ENCODE measurements around the gene TLE3. TPM values are rescaled to one million over a fixed set of nuclear protein-coding genes. Genes with fewer than 3 reads are reported as not detected.

TLE3 gene
- total RNA-seq, 2 experiments from 2014 or later = 48.8 to 53.5 TPM

DNA sequence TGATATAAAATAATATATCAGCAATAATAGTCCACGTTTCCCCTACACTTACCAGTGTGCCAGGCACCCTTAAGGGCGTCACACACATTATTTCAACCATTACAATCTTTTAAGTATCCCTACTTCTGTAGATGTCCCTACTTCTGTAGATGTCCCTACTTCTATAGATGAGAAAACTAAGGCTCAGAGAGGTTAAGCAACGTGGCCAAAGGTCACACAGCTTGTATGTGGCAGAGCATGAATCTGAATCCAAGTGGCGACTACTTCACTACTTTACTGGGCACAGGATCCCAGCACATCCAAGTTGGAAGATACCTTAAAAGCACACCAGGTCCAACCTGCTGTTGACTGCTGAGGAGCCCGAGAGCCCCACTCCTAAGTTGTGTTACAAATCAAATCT, 77.5 kb downstream of the TLE3 start:
- Mint-ChIP-seq H3K36me3 (peaks cover 4% of the 10 kb centered on the region), H3K9me3 (ENCODE audit: low read depth) (no peaks in the 10 kb centered on the region), H3K4me3 (no peak overlapping the region), H3K4me1 (peaks cover 21% of the 10 kb centered on the region), H3K27ac (no peak overlapping the region), H3K27me3 (peaks cover 30% of the 10 kb centered on the region)
- CTCF ChIA-PET = no interaction called here
- DNase-seq (no peak), ATAC-seq (no peak)

DNA sequence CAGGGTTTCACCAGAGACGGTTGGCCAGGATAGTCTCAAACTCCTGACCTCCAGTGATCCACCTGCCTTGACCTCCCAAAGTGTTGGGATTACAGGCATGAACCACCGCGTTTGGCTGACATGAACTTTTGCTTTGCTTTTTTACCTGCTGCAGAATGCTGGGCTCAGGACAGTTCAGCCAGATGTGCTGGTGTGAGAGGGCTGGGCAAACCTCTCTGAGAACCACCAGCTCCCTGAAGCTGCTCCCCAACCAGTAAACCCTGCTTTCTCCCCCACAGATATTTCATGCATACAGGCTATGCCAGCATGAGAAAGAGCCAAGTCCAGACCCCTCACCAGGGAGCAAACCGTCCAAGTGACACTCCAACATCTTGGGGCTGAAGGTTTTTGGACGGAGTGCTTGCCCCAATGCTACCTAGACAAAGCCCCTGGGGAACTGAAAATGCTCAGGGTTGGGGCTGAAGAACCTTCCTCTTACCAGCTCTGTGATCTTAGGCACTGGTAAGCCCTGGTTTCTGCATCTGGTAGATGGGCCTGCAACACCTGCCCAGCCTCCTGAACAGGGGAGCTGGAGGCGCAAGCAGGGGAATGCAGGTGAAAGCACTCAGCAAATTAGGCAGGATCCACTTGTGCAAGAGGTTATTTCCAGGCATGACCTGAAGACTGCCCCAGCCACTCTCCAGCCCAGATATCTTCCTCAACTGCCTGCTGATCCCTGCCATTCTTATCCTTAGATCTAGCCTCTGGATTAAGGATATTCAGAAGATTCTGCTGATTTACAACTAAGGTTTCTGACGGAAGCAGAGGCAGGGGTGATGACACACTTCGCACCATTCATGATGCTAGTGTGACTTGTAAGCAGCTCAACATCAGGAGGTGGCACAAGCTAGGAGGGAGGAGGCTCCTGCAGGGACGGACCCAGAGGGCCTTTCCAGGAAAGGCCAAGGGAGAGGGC, 78.8 kb downstream of the TLE3 start:
- Mint-ChIP-seq H3K27ac (no peak overlapping the region), H3K4me3 (no peak overlapping the region), H3K4me1 (peaks cover 19% of the 10 kb centered on the region), H3K9me3 (ENCODE audit: low read depth) (no peaks in the 10 kb centered on the region), H3K27me3 (peaks cover 25% of the 10 kb centered on the region), H3K36me3 (peaks cover 4% of the 10 kb centered on the region)
- CTCF ChIA-PET = no interaction called here
- ATAC-seq = no peak
- DNase-seq = no peak

DNA sequence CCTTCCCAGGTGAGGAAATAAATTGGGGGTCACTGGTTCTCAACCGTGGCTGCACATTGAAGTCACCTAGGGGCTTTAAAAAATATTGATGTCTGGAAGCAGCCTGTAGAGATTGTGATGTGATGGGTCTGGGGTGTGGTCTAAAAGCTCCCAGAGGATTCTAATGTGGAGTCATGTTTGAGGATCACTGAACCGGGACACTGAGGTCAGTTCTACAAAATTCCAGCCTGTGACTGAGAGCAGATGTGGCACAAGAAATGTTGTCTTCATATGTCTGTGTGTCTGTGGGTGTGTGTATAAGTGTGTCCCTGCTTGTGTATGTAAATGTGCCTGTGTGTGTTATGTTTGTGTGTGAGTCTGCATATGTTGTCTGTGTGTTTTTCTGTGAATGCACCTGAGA, 79.9 kb downstream of the TLE3 start:
- Mint-ChIP-seq H3K27me3 (peaks cover 30% of the 10 kb centered on the region), H3K27ac (no peak overlapping the region), H3K4me1 (peaks cover 8% of the 10 kb centered on the region), H3K36me3 (peaks cover 4% of the 10 kb centered on the region), H3K9me3 (ENCODE audit: low read depth) (no peaks in the 10 kb centered on the region), H3K4me3 (no peak overlapping the region)
- ATAC-seq (no peak), DNase-seq (no peak)
- CTCF ChIA-PET = no interaction called here

DNA sequence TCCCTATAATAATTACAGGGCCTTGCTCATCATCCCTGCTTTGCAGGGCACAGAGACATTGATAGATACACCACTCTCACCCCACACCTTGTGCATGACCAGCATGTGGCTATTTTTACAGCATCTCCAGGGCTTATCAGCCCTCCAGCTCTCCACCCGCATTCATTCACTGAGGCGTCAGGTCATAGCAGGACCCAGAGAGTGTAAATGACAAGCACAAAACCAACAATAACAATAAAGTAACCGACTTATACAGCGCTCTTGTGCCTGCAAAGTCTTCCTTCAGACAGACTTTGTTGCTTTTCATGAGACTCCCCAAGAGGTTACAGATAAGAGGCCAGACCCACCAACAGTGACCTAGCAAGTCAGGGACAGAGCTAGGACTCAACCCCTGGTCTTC, 80.7 kb downstream of the TLE3 start:
- CTCF ChIA-PET = no interaction called here
- no peak overlapping the region for H3K27ac Mint-ChIP-seq
- no peaks in the 10 kb centered on the region for H3K9me3 Mint-ChIP-seq (ENCODE audit: low read depth)
- ATAC-seq (no peak), DNase-seq (no peak)
- no peak overlapping the region for H3K4me3 Mint-ChIP-seq
- peaks cover 3% of the 10 kb centered on the region for H3K4me1 Mint-ChIP-seq
- peaks cover 27% of the 10 kb centered on the region for H3K27me3 Mint-ChIP-seq
- H3K36me3 Mint-ChIP-seq = peaks cover under 1% of the 10 kb centered on the region

DNA sequence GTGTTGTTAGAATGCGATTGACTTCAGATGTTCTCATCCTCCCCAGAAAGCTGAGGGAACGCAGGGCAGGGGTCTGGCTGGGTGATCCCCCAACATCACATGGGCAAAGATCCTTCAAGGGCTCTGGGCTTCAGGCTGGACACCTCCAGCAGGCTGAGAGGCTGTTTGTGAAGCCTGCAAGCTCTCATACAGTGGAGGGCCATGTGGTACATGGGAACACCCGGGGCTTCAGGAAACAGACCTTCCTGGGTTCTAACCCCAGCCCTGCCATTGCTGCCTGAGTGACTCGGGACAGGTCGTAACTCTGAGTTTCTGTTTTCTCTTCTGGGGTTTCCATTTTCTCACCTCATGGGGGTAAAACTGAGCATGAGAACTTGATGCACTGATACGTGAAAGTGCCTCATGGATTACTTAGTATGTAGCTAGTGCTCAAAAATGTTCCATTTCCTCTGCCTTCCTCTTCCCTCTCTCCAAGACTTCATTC, 81.2 kb downstream of the TLE3 start:
- Mint-ChIP-seq H3K27me3 (peaks cover 25% of the 10 kb centered on the region), H3K27ac (no peak overlapping the region), H3K9me3 (ENCODE audit: low read depth) (no peaks in the 10 kb centered on the region), H3K4me1 (peaks cover 3% of the 10 kb centered on the region), H3K4me3 (no peak overlapping the region), H3K36me3 (no peaks in the 10 kb centered on the region)
- DNase-seq (no peak), ATAC-seq (no peak)
- CTCF ChIA-PET = no interaction called here

DNA sequence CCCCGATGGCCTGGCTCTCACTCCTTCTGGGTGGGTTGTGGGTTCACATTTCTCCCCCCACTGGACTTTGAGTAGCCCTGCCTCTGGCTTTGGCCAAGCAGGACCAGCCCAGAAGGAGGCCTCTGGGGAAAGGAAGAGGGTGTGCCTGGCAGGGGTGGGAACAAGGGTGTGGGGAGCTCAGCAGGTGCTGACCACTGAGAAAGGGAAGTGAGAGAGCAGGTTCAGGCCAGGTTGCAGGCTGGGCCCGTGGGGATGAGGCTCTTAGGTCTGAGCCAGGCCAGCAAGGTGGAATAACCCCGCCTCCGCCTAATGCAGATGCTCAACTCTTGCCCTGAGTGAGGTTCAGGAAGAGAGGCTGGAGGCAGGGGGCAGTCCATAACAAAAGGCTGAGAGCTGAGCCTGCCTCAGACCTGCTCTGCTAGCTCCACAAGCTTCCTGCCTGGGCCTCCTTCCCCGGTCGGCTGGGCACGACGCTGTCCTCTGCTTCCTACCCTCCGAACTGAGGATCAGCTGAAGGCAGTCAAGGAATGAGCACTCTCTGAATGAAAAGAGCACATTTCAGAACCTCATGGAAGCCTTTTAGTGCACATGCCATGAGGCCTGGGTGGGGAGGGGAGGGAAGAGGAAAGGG, 82.7 kb downstream of the TLE3 start:
- no peak overlapping the region for H3K4me3 Mint-ChIP-seq
- no peak overlapping the region for H3K27ac Mint-ChIP-seq
- H3K9me3 Mint-ChIP-seq (ENCODE audit: low read depth) = no peaks in the 10 kb centered on the region
- ATAC-seq (no peak), DNase-seq (no peak)
- H3K4me1 Mint-ChIP-seq = peaks cover 3% of the 10 kb centered on the region
- CTCF ChIA-PET = no interaction called here
- H3K36me3 Mint-ChIP-seq = no peaks in the 10 kb centered on the region
- peaks cover 22% of the 10 kb centered on the region for H3K27me3 Mint-ChIP-seq

DNA sequence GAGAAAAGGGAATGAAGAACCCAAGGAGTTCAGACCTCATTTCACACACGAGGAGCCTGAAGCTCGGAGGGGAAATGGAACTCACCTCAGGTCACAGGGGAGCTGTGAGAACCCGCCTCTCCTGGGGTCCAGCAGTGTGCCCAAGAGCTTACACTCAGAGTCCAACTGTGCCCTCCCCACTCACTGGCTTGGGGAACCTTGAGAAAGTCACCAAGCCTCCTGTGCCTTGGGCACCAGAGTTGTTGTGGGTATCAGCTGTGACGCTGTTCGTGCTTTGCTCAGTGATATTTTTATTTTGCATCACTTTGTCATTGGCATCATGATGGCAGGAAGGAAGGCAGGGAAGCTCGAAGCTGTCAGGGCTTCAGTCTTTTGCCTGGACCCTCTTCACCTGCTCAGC, 83.4 kb downstream of the TLE3 start:
- Mint-ChIP-seq H3K9me3 (ENCODE audit: low read depth) (no peaks in the 10 kb centered on the region), H3K27ac (no peak overlapping the region), H3K4me3 (no peak overlapping the region), H3K27me3 (peaks cover 20% of the 10 kb centered on the region), H3K4me1 (peaks cover 3% of the 10 kb centered on the region), H3K36me3 (no peaks in the 10 kb centered on the region)
- DNase-seq = no peak
- ATAC-seq = no peak
- CTCF ChIA-PET = no interaction called here

DNA sequence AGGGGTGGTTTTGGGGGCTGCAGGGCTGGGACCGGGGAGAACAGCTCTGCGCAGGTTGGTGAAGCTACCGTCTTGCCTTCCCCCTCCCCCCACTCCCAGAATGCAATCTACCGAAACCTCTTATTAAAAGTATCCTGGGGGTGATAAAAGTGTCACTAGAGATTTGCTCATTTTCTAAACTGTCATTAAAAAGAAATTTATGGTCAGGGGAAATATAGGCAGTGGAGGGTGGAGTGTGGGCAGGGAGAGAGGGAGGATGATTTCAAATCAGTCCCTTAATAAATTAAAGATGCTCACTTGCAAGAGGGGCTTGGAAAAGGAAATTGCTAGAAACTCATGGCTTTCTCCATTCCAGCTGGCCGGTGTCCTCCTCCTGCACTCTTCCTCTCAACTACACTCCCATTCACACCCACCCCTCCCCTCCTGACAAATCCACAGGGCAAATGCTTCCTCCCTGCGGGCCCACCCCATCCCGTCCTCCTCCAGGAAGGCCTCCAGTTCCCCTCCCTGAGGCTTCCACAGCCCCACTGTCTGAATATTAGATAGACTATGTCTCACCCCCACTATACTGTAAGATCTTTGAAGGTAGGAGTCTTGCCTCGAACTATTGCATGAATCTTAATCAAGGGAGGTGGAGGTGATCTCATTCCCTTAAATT, 83.9 kb downstream of the TLE3 start:
- H3K4me3 Mint-ChIP-seq = no peak overlapping the region
- CTCF ChIA-PET = no interaction called here
- peaks cover 3% of the 10 kb centered on the region for H3K4me1 Mint-ChIP-seq
- DNase-seq (no peak), ATAC-seq (no peak)
- H3K36me3 Mint-ChIP-seq = no peaks in the 10 kb centered on the region
- H3K9me3 Mint-ChIP-seq (ENCODE audit: low read depth) = no peaks in the 10 kb centered on the region
- no peak overlapping the region for H3K27ac Mint-ChIP-seq
- peaks cover 18% of the 10 kb centered on the region for H3K27me3 Mint-ChIP-seq

DNA sequence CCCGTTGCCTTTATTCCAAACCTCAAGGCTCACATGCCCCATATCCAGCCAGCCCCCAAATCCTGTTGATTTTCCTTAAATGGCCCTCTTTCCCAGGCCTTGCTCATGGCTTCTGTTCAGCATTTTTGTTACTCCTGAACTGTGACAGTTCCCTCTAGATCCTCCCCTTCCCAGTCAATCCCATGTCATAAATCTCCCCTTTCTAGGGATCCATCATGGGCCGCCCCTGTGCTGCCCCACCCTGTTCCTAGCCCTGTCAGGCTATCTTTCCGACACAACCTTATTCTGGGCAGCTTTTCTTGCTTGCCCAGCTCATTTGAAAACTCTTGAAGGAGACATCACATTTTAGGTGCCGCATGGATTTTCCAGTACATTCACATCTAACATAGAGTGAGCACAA, 84.8 kb downstream of the TLE3 start:
- no peak for ATAC-seq
- Mint-ChIP-seq H3K27ac (no peak overlapping the region), H3K36me3 (no peaks in the 10 kb centered on the region)

DNA sequence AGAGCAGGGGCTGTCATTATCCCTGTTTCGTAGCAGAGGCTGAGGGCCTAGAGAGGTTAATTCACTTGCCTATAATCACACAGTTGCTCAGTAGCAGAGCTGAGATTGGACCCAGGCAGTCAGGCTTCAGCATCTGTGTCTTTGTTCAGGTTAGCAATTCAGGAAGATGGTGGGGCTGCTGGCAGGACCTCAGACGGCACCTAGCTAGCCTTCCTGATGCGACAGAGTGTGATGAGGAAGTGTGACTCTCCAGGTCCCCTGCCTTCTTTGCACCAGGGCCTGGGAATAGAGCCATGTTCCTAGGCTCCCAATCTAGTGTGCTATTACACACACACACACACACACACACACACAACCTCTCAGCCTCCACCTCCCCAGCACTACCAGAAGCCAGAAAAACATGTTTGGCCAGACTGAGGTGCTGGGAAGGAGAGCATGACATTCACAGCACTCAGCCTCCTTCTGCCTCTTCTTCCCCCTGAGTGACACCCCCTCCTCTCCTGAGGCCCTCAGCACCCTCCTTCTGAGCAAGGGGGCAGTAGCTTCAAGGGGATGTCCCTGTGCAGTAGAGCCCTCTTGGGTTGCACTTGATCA, 88.9 kb downstream of the TLE3 start:
- H3K4me3 Mint-ChIP-seq = no peak overlapping the region

More for the DNA sequence above, 84.8 kb downstream of the TLE3 start:
- Mint-ChIP-seq H3K4me3 (no peak overlapping the region), H3K4me1 (peaks cover 3% of the 10 kb centered on the region), H3K27me3 (peaks cover 18% of the 10 kb centered on the region), H3K9me3 (ENCODE audit: low read depth) (no peaks in the 10 kb centered on the region)
- CTCF ChIA-PET = no interaction called here
- no peak for DNase-seq

DNA sequence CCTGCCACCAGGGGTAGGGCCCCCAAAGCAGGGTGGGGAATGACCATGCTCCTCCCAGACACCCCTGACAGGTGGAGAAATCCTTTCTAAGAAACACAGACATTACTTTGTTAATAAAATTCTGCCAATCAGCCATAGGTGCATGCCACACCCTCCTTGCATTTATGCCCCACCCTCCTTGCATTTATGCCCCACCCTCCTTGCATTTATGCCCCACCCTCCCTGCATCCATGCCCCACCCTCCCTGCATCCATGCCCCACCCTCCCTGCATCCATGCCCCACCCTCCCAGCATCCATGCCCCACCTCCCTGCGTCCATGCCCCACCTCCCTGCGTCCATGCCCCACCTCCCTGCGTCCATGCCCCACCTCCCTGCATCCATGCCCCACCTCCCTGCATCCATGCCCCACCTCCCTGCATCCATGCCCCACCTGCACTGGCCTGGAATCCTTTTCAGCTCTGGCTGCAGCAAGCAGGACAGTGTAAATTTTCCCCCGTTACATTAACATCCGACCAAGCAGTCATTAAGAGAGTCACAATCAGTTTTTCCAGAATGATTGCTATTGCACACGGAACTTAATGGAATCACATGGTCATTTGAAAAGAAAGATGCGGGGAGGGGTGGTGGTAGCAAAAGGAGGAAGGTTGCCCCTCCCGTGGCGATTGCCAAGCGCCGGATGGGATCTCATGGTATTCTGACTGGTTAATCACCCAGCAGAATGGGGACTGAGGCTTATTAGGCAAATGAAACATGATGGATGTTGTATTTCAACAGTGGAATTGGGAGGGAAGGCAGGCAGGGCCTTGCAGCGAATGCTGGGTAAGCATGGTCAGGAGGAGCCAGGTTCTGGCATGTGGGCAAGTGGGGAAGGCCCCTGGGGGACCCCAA, 91.2 kb downstream of the TLE3 start:
- Mint-ChIP-seq H3K27me3 (peaks cover 7% of the 10 kb centered on the region), H3K36me3 (peaks cover 4% of the 10 kb centered on the region), H3K4me1 (no peaks in the 10 kb centered on the region), H3K9me3 (ENCODE audit: low read depth) (peaks cover 3% of the 10 kb centered on the region), H3K27ac (no peak overlapping the region), H3K4me3 (no peak overlapping the region)
- CTCF ChIA-PET = no interaction called here
- DNase-seq (no peak), ATAC-seq (no peak)

More for the DNA sequence above, 88.9 kb downstream of the TLE3 start:
- Mint-ChIP-seq H3K27me3 (peaks cover 12% of the 10 kb centered on the region), H3K9me3 (ENCODE audit: low read depth) (no peaks in the 10 kb centered on the region), H3K36me3 (no peaks in the 10 kb centered on the region), H3K4me1 (no peaks in the 10 kb centered on the region), H3K27ac (no peak overlapping the region)
- ATAC-seq (no peak), DNase-seq (no peak)
- CTCF ChIA-PET = no interaction called here

DNA sequence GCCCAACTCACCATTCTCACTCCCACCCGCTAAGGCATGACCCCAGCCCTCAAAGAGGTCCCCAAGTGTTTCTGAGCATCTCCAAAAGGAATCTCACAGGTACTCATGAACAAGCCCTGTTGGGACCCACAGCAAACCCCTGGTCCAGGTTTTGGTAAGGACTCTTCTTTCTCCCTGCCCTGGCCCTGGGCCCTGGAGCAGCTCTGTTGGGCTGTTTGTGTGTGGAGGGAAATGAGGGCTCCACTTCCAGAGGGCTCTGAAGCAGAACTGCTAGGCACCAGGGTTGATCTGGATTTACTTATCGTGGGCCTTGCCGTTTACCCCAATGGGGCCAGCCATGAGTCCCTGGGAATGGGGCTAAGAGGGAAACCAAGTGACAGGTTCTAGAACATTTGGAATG, 92.9 kb downstream of the TLE3 start:
- Mint-ChIP-seq H3K27me3 (peaks cover 7% of the 10 kb centered on the region), H3K27ac (no peak overlapping the region), H3K9me3 (ENCODE audit: low read depth) (peaks cover 3% of the 10 kb centered on the region), H3K4me1 (no peaks in the 10 kb centered on the region), H3K36me3 (peaks cover 4% of the 10 kb centered on the region), H3K4me3 (no peak overlapping the region)
- ATAC-seq (no peak), DNase-seq (no peak)
- CTCF ChIA-PET = no interaction called here

DNA sequence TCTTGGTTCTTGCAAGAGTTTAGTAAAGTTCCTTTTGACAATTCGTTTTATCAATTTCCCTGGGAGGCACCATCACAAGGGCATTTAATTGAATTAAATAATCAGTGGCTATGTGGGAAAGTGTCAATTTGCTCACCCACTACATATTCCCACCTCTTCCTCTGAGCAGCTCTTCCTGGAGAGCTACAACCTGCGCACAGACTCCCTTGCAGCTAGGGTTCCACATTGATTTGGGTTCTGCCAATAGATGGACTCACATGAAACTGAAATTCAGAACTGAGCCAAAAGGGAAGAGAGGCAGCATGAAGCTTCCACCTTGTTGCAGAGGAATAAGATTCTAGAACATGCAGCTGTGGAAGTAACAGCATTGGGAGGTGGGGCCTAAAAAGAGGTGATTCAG, 94.8 kb downstream of the TLE3 start:
- Mint-ChIP-seq H3K4me3 (no peak overlapping the region), H3K4me1 (no peaks in the 10 kb centered on the region), H3K27me3 (peaks cover 7% of the 10 kb centered on the region), H3K9me3 (ENCODE audit: low read depth) (peaks cover 3% of the 10 kb centered on the region), H3K27ac (no peak overlapping the region), H3K36me3 (peaks cover 4% of the 10 kb centered on the region)
- DNase-seq (no peak), ATAC-seq (no peak)
- CTCF ChIA-PET = no interaction called here
